HEK293 (cell line): ENCODE data around the gene RGPD8.

Source experiments
- ATF2 ChIP-seq: fragments of 450-650 bp; formaldehyde crosslinking; IDR thresholded peaks from 2 replicates; pipeline ENCODE4 v1.5.1; 2016; ENCODE audit warnings: missing biosample characterization, missing genetic modification characterization, low read depth
- CTCF ChIP-seq: fragments of 450-650 bp; formaldehyde crosslinking; IDR thresholded peaks from 2 replicates; pipeline ENCODE4 v1.5.1; 2016; ENCODE audit warnings: missing biosample characterization, missing genetic modification characterization
- SCRT2 ChIP-seq: fragments of 450-650 bp; formaldehyde crosslinking; IDR thresholded peaks from 2 replicates; pipeline ENCODE4 v1.5.1; 2016; ENCODE audit warnings: missing biosample characterization, missing genetic modification characterization
- TSHZ1 ChIP-seq: fragments of 450-650 bp; formaldehyde crosslinking; IDR thresholded peaks from 2 replicates; pipeline ENCODE4 v1.5.1; 2016; ENCODE audit warnings: missing biosample characterization, missing genetic modification characterization, borderline replicate concordance
- YY1 ChIP-seq: fragments of 450-650 bp; formaldehyde crosslinking; IDR thresholded peaks from 2 replicates; pipeline ENCODE4 v1.5.1; 2018; ENCODE audit warnings: missing biosample characterization, missing genetic modification characterization
- ZBTB7A ChIP-seq: fragments of 450-650 bp; formaldehyde crosslinking; IDR thresholded peaks from 2 replicates; pipeline ENCODE4 v1.5.1; 2016; ENCODE audit warnings: low read depth, missing biosample characterization, missing genetic modification characterization
- ZNF138 ChIP-seq: fragments of 450-650 bp; formaldehyde crosslinking; IDR thresholded peaks from 2 replicates; pipeline ENCODE4 v1.5.1; 2016; ENCODE audit warnings: missing biosample characterization, missing genetic modification characterization, borderline replicate concordance
- ZNF24 ChIP-seq: fragments of 450-650 bp; formaldehyde crosslinking; IDR thresholded peaks from 2 replicates; pipeline ENCODE4 v1.5.1; 2016; ENCODE audit warnings: missing biosample characterization, missing genetic modification characterization
- ZNF777 ChIP-seq: fragments of 450-650 bp; formaldehyde crosslinking; IDR thresholded peaks from 2 replicates; pipeline ENCODE4 v1.5.1; 2017; ENCODE audit warnings: missing biosample characterization, missing genetic modification characterization, borderline replicate concordance

DNA sequence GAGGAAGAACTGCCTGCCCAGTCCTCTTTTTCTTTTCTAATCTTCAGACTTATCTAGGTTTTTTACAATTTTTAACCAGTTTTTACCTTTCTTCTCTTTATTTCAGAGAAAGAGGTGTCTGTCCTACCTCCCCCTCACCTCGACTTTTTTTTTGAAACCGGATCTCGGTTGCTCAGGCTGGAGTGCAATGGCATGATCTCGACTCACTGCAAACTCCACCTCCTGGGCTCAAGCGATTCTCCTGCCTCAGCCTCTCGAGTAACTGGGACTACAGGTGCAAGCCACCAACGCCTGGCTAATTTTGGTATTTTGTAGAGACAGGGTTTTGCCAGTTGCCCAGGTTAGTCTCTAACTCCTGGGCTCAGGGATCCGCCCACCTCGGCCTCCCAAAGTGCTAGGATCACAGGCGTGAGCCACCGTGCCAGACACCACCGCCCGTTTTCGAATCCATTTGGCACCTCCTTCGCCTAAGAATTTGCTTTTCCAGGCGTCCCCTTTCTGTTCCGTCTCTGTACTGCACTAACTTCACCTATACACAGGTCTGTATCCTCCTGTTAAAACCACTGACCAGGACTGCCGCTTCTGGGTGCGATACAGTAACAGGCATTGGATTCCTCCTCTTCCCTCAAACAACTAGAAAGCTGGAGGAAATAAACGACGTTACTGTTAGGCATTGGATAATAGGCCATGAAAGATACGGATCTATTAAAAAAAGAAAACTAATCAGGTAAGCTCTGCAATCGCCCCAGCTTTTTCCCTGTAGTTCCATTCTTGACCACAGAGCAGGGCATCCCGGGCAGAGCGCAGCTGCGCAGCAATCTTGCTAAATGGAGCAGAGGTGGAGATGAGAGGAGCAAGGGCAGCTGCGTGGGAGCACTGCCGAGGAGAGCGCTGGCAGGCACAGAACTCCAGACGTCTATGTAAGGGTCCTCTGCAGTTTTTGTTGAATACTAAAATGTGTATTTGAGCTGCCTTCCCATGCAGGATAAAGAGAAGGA is 88.1 kb downstream of the RGPD8 start:
- TF ChIP-seq ZBTB7A (no peak), SCRT2 (tag by site-specific recombination) (no peak), ATF2 (tag by site-specific recombination) (no peak), CTCF (tag by site-specific recombination) (no peak), ZNF138 (tag by site-specific recombination) (no peak), ZNF777 (tag by site-specific recombination) (no peak), YY1 (tag by site-specific recombination) (no peak), TSHZ1 (tag by site-specific recombination) (no peak), ZNF24 (no peak)
